ENCODE results near the gene KCNE5. TPM values are rescaled to one million over a fixed set of nuclear protein-coding genes. Genes with fewer than 3 reads are reported as not detected.

The KCNE5 gene
- total and polyA plus RNA-seq, 2 donors from 2014 or later: 0.44 TPM; not detected in 1

DNA sequence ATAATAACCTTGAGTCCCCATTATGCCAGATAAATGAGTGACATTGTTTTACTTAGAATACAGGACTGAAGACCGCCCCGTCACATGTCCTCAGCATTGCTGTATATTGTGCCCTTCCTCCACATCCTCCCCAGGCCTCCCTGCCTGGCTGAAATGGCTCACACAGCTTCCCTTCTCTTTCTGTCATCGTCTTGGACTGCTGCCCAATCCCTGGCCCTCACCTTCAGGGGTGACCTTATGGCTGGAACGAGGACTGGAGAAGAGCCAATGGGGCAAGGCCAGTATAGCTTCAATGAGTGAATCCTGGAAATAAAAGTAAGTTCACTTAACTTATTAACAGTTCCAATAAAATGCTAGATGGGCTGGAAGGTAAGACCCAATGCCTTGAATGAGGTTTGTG is 2.7 kb downstream of the KCNE5 start:
- DNase-seq: no peak
- intact Hi-C loops (cut with DNase I): no loop called here
- TF ChIP-seq CTCF (IDR thresholded peaks at IDR 0.05; ENCODE audit: borderline replicate concordance, extremely low read depth, insufficient read depth): no peak
- Histone ChIP-seq H3K9ac (ENCODE audit: low read length in 3 of 3) (no peak overlapping the region), H3K9me3 (ENCODE audit: control insufficient read depth in 2 of 3, insufficient read depth in 1 of 3, low read length in 3 of 3) (no peaks in the 10 kb centered on the region), H3K36me3 (ENCODE audit: control insufficient read depth in 2 of 3, insufficient read depth in 3 of 3, low read length in 3 of 3) (no peaks in the 10 kb centered on the region), H3K4me3 (ENCODE audit: low read length in 3 of 3) (no peak overlapping the region), H3K4me1 (ENCODE audit: control insufficient read depth in 2 of 3, insufficient read depth in 2 of 3, low read depth in 1 of 3, low read length in 3 of 3) (no peaks in the 10 kb centered on the region), H3K27me3 (ENCODE audit: control insufficient read depth, insufficient read depth, low read length) (no peaks in the 10 kb centered on the region), H3K27ac (ENCODE audit: low read depth in 2 of 2, low read length in 2 of 2) (no peak overlapping the region)
- no peak for FAIRE-seq

DNA sequence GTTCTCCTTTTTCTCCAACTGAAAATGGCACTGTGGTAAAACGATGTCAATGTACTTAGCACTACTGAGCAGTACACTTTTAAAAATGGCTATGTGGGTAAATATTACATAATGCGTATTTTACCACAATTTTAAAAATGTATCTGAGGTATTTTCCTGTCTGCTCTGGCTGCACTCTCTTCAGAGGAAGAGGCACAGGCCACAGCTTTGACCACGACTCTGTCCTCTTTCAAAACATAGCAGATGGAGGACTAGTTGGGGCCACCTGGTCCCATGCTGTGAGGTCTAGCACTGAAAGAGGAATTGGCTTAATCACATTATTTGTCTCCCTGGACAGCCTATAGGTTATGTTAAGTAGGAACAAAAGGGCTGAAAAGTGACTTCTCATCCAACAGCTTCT is 5.2 kb downstream of the KCNE5 start:
- TF ChIP-seq CTCF (IDR thresholded peaks at IDR 0.05; ENCODE audit: borderline replicate concordance, extremely low read depth, insufficient read depth): no peak
- intact Hi-C loops (cut with DNase I): no loop called here
- no peak overlapping the region for H3K4me3 ChIP-seq (ENCODE audit: low read length in 3 of 3)
- DNase-seq: no peak
- no peaks in the 10 kb centered on the region for H3K9me3 ChIP-seq (ENCODE audit: control insufficient read depth in 2 of 3, insufficient read depth in 1 of 3, low read length in 3 of 3)
- H3K9ac ChIP-seq (ENCODE audit: low read length in 3 of 3): no peak overlapping the region
- H3K27me3 ChIP-seq (ENCODE audit: control insufficient read depth, insufficient read depth, low read length): no peaks in the 10 kb centered on the region
- no peaks in the 10 kb centered on the region for H3K4me1 ChIP-seq (ENCODE audit: control insufficient read depth in 2 of 3, insufficient read depth in 2 of 3, low read depth in 1 of 3, low read length in 3 of 3)
- H3K27ac ChIP-seq (ENCODE audit: low read depth in 2 of 2, low read length in 2 of 2): no peak overlapping the region
- no peaks in the 10 kb centered on the region for H3K36me3 ChIP-seq (ENCODE audit: control insufficient read depth in 2 of 3, insufficient read depth in 3 of 3, low read length in 3 of 3)
- FAIRE-seq: no peak

GRCh38 chrX:109614951-109615350 is 10.0 kb downstream of the KCNE5 start:
- no peak for FAIRE-seq

More at GRCh38 chrX:109614951-109615350, 10.0 kb downstream of the KCNE5 start:
- no peaks in the 10 kb centered on the region for H3K36me3 ChIP-seq (ENCODE audit: control insufficient read depth in 2 of 3, insufficient read depth in 3 of 3, low read length in 3 of 3)
- H3K4me3 ChIP-seq (ENCODE audit: low read length in 3 of 3): no peak overlapping the region
- DNase-seq: no peak
- H3K4me1 ChIP-seq (ENCODE audit: control insufficient read depth in 2 of 3, insufficient read depth in 2 of 3, low read depth in 1 of 3, low read length in 3 of 3): no peaks in the 10 kb centered on the region
- H3K9me3 ChIP-seq (ENCODE audit: control insufficient read depth in 2 of 3, insufficient read depth in 1 of 3, low read length in 3 of 3): no peaks in the 10 kb centered on the region
- no peaks in the 10 kb centered on the region for H3K27me3 ChIP-seq (ENCODE audit: control insufficient read depth, insufficient read depth, low read length)
- intact Hi-C loops (cut with DNase I): no loop called here
- H3K27ac ChIP-seq (ENCODE audit: low read depth in 2 of 2, low read length in 2 of 2): no peak overlapping the region
- TF ChIP-seq CTCF (IDR thresholded peaks at IDR 0.05; ENCODE audit: borderline replicate concordance, extremely low read depth, insufficient read depth): no peak
- H3K9ac ChIP-seq (ENCODE audit: low read length in 3 of 3): no peak overlapping the region
